NB4 (cell line): ENCODE measurements around the gene TTLL12.

ENCODE experiments used
- MAX ChIP-seq: IDR thresholded peaks from 2 replicates; pipeline ENCODE4 v1.6.1; 2011; ENCODE audit warnings: low read depth, low read length
- POLR2A ChIP-seq: IDR thresholded peaks from 2 replicates; pipeline ENCODE4 v1.6.1; 2011; ENCODE audit warnings: mild to moderate bottlenecking; ENCODE audit not compliant: insufficient read length; ENCODE audit errors: extremely low read depth
- TF ChIP-seq, protein P1 (sequence below): IDR thresholded peaks from one replicate; pipeline ENCODE4 v1.5.1; 2012; ENCODE audit warnings: low read depth, low read length

DNA sequence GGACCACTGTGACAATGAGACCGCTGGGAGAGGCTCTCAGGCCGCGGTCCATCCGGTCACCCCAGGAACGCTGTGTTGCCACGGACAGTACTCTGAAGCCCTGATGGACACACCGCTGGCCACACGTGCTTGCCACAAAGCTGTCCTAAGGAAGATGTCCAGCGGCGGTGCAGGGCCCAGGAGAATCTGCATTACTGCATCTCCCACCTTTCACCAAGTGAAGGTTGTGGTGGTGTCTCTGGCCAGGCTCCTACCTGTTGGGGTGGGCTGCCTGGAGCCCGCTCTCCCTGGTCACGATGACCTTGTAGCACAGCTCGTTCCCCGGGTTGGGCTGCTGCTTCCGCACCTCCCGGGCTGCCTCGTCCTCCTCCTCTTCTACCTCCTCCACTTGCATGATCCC lies 4.2 kb downstream of the TTLL12 start:
- no peak for TF ChIP-seq POLR2A
- TF ChIP-seq, protein P1, sequence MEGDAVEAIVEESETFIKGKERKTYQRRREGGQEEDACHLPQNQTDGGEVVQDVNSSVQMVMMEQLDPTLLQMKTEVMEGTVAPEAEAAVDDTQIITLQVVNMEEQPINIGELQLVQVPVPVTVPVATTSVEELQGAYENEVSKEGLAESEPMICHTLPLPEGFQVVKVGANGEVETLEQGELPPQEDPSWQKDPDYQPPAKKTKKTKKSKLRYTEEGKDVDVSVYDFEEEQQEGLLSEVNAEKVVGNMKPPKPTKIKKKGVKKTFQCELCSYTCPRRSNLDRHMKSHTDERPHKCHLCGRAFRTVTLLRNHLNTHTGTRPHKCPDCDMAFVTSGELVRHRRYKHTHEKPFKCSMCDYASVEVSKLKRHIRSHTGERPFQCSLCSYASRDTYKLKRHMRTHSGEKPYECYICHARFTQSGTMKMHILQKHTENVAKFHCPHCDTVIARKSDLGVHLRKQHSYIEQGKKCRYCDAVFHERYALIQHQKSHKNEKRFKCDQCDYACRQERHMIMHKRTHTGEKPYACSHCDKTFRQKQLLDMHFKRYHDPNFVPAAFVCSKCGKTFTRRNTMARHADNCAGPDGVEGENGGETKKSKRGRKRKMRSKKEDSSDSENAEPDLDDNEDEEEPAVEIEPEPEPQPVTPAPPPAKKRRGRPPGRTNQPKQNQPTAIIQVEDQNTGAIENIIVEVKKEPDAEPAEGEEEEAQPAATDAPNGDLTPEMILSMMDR, result no peak
- TF ChIP-seq MAX, result no peak
